Thoracic aorta (tissue), 2 donors: Measurements from ENCODE around the gene PRSS56. TPM values are rescaled to one million over a fixed set of nuclear protein-coding genes. Genes with fewer than 3 reads are reported as not detected.

Source experiments
- ATAC-seq: fragments of 150-250 bp; one replicate; pipeline ENCODE4 v1.8.0; 2017; ENCODE audit warnings: low read depth; ENCODE audit not compliant: insufficient number of reproducible peaks, low FRiP score
- DNase-seq: peaks from one replicate; pipeline ENCODE4 v3.0.0-alpha.2; 2020; ENCODE audit warnings: low spot score
- H3K27ac ChIP-seq, 2 donors: fragments of 200-600 bp; sonication (generic); 1 replicate in 1 of 2; 2 replicates in 1 of 2; pipeline ENCODE4 v1.5.1; 2016; ENCODE audit warnings: mild to moderate bottlenecking in 2 of 2, moderate library complexity in 2 of 2
- H3K27me3 ChIP-seq: fragments of 200-600 bp; sonication (generic); replicated peaks from 2 replicates; pipeline ENCODE4 v1.6.0; 2016; ENCODE audit warnings: mild to moderate bottlenecking; ENCODE audit not compliant: insufficient read depth
- H3K36me3 ChIP-seq: fragments of 200-600 bp; sonication (generic); one replicate; pipeline ENCODE4 v1.5.1; 2016
- H3K4me1 ChIP-seq, 2 donors: fragments of 200-600 bp; sonication (generic); 1 replicate in 1 of 2; 2 replicates in 1 of 2; pipeline versions ENCODE4 v1.5.1 to v1.6.0; 2016; ENCODE audit warnings: low read depth in 2 of 2, mild to moderate bottlenecking in 1 of 2; ENCODE audit not compliant: control insufficient read depth in 1 of 2
- H3K4me3 ChIP-seq: fragments of 200-600 bp; sonication (generic); 2 replicates; pipeline ENCODE4 v1.5.1; 2016; ENCODE audit warnings: mild to moderate bottlenecking
- H3K9me3 ChIP-seq: fragments of 200-600 bp; sonication (generic); 2 replicates; pipeline ENCODE4 v1.5.1; 2016
- CTCF ChIP-seq: fragments of 200-600 bp; sonication (generic); IDR thresholded peaks from one replicate; pipeline ENCODE4 v1.5.1; 2019; ENCODE audit warnings: antibody characterized with exemption
- total RNA-seq, 2 donors: library from RNA; depleted of rRNA; stranded (reverse); fragments of >200 nt; gene quantifications; one replicate each; pipeline versions ENCODE4 v1.1.0 to v1.2.3, GENCODE V29; 2016

PRSS56 gene
- total RNA-seq, 2 donors from 2014 or later: not detected

GRCh38 chr2:232545511-232546375, 25.6 kb downstream of the PRSS56 start:
- Histone ChIP-seq H3K36me3 (no peaks in the 10 kb centered on the region), H3K4me1 (peaks cover 6 to 9% of the 10 kb centered on the region in 2 donors), H3K9me3 (no peaks in the 10 kb centered on the region), H3K27ac (no peak overlapping the region), H3K4me3 (no peak overlapping the region), H3K27me3 (no peaks in the 10 kb centered on the region)
- DNase-seq (no peak), ATAC-seq (no peak)
- TF ChIP-seq CTCF: no peak

DNA sequence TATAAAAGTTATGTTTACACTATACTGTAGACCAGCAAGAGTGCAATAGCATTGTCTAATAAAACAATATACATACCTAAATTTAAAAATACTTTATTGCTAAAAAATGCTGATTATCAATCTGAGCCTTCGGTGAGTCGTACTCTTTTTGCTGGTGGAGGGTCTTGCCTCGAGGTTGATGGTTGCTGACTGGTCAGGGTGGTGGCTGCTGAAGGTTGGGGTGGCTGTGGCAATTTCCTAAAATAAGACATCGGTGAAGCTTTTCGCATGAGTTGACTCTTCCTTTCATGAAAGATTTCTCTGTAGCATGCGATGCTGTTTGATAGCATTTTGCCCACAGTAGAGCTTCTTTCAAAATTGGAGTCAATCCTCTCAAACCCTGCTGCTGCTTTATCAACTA, 27.8 kb downstream of the PRSS56 start:
- no peak overlapping the region for H3K4me3 ChIP-seq
- H3K36me3 ChIP-seq: no peaks in the 10 kb centered on the region
- peaks cover 17 to 25% of the 10 kb centered on the region in 2 donors for H3K4me1 ChIP-seq
- no peak overlapping the region for H3K27ac ChIP-seq
- TF ChIP-seq CTCF: no peak
- no peaks in the 10 kb centered on the region for H3K9me3 ChIP-seq
- DNase-seq: no peak
- ATAC-seq: no peak
- H3K27me3 ChIP-seq: no peaks in the 10 kb centered on the region

DNA sequence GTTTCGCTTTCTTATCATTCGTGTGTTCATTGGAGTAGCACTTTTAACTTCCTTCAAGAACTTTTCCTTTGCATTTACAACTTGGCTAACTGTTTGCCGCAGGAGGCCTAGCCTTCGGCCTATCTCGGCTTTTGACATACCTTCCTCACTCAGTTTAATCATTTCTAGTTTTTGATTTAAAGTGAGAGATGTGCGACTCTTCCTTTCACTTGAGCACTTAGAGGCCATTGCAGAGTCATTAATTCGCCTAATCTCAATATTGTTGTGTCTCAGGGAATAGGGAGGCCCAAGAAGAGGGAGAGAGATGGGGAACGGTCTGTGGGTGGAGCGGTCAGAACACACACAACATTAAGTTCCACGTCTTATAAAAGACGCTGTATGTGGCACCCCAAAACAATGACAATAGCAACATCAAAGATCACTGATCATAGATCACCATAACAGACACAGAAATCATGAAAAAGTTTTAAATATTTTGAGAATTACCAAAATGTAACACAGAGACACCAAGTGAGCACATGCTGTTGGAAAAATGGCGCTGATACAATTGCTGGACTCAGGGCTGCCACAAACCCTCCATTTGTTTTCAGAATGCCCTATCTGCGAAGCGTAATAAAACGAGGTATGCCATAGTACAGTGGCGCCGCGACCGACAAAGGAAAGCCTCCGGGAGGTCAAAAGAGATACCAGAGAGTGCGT, 29.6 kb downstream of the PRSS56 start:
- Histone ChIP-seq H3K36me3 (no peaks in the 10 kb centered on the region), H3K9me3 (no peaks in the 10 kb centered on the region), H3K27me3 (no peaks in the 10 kb centered on the region), H3K27ac (peak overlapping the region; percentile 98 to 99), H3K4me3 (peak overlapping the region; percentile 94), H3K4me1 (peaks cover 17 to 42% of the 10 kb centered on the region in 2 donors)
- ATAC-seq (no peak), DNase-seq (no peak)
- TF ChIP-seq CTCF: no peak

DNA sequence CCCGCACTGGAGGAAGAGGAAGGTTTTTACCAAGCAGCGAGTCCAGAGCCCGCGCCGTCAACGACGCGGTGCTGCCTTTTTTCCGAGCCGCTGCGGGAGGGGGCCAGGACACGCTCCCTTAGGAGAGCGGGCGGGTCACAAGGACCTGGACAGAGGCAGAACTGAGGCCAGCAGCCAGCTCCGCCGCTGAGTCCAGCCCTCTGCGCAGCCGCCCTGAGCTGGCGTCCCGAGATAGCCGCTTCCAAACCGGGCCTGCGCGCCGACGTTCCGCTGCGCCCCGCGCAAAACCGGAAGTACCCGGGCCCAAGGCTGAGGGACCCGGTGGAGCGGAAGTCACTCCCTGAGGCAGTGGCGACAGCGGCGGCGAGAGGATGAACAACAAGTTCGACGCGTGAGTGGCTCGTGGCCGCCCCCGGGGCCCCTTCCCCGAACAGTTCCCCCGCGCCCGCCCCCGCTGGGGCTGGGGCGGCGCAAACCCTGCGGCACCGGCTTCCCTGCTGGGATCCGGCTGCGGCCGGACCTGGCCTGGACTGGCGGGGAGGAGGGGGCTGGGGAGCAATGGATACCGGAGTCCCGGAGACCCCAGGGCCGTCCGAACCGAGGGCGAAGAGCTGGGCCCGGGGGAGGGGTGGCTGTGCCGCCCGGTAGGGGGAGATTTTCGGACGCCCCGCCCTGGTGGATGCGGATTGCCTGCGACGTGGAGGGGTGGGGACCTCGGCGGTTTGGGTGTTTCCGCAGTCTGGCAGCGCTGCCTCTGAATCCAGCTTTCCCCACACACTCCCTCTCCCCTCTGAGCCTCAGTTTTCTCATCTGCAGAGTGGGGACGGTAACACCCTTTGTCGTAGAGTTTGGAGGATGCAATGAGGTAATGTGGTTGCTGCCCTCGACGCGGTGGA, 30.4 kb downstream of the PRSS56 start, which contains the start of the genes EIF4E2 and TIGD1:
Gene EIF4E2 (plus strand): TSS at position 336 of the 896 bp plus-strand sequence. CDS start 36 bp downstream, at position 372.
Gene TIGD1 (minus strand): TSS at position 204 of the 896 bp plus-strand sequence. CDS start 675 bp downstream, outside the sequence.
- ATAC-seq (peak; percentile 80), DNase-seq (peak; percentile 70)
- Histone ChIP-seq H3K36me3 (no peaks in the 10 kb centered on the region), H3K9me3 (no peaks in the 10 kb centered on the region), H3K4me1 (peaks cover 17 to 50% of the 10 kb centered on the region in 2 donors), H3K27ac (peak within 1 kb of the TSS; percentile 98 to 99), H3K27me3 (no peaks in the 10 kb centered on the region), H3K4me3 (peak within 1 kb of the TSS; percentile 94)
- TF ChIP-seq CTCF: peak; percentile 37
